ENCODE results near the gene MEI1. TPM values are rescaled to one million over a fixed set of nuclear protein-coding genes. Genes with fewer than 3 reads are reported as not detected.

Gene MEI1
- total and polyA plus RNA-seq, 9 of the 15 experiments (the other 6 are each of a cell fraction or from before 2014, with no cell fraction given), result 0.08 to 0.68 (median 0.18) TPM; not detected in 2

DNA sequence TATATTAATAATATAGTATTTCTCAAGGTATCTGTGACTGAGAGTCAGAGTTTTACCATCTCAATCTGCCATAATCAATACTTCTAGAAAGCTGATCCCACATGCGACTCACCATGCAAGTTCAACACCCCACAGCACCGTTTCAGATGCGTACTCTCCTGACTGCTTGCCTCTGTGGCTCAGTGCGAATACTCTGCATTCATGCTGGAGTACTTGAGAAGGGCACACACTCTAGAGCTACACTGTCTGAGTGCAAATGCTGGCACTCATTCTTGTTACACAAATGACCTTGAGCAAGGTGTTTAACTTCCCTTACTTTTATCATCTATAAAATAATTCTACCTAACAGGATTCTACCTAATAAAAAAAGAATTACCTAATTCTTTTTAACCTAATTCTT lies 23.2 kb upstream of the MEI1 start (continued):
- TF ChIP-seq ETV5 (CRISPR knock-in tag; IDR thresholded peaks at IDR 0.05; ENCODE audit: low read depth) (no peak), EGR1 (conservative IDR thresholded peaks at IDR 0.05) (no peak)
- TF ChIP-seq, protein P1, sequence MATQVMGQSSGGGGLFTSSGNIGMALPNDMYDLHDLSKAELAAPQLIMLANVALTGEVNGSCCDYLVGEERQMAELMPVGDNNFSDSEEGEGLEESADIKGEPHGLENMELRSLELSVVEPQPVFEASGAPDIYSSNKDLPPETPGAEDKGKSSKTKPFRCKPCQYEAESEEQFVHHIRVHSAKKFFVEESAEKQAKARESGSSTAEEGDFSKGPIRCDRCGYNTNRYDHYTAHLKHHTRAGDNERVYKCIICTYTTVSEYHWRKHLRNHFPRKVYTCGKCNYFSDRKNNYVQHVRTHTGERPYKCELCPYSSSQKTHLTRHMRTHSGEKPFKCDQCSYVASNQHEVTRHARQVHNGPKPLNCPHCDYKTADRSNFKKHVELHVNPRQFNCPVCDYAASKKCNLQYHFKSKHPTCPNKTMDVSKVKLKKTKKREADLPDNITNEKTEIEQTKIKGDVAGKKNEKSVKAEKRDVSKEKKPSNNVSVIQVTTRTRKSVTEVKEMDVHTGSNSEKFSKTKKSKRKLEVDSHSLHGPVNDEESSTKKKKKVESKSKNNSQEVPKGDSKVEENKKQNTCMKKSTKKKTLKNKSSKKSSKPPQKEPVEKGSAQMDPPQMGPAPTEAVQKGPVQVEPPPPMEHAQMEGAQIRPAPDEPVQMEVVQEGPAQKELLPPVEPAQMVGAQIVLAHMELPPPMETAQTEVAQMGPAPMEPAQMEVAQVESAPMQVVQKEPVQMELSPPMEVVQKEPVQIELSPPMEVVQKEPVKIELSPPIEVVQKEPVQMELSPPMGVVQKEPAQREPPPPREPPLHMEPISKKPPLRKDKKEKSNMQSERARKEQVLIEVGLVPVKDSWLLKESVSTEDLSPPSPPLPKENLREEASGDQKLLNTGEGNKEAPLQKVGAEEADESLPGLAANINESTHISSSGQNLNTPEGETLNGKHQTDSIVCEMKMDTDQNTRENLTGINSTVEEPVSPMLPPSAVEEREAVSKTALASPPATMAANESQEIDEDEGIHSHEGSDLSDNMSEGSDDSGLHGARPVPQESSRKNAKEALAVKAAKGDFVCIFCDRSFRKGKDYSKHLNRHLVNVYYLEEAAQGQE (IDR thresholded peaks at IDR 0.05; ENCODE audit: borderline replicate concordance), result no peak
- TF ChIP-seq, protein P1 (CRISPR knock-in tag; IDR thresholded peaks at IDR 0.05; ENCODE audit: low read depth), result no peak

All from K562 (cell line).